DMS114 treated with DMSO at 0.1 percent for 48 hours (cell line): ENCODE data around the gene PARD3B.

Source experiments
- DNase-seq: peaks from one replicate; lab custom pipeline; 2025; ENCODE audit not compliant: unreplicated experiment; lab: John Stamatoyannopoulos, UW

Gene PARD3B

GRCh38 chr2:205369813-205370212 is 824.5 kb downstream of the PARD3B start:
- no peak for DNase-seq

- no peak for DNase-seq
Observed at GRCh38 chr2:205370726-205371125, 825.5 kb downstream of the PARD3B start.

- no peak for DNase-seq
Observed at GRCh38 chr2:205372141-205372540, 826.9 kb downstream of the PARD3B start.

- DNase-seq: no peak
Observed at GRCh38 chr2:205375461-205376448, 830.5 kb downstream of the PARD3B start.

GRCh38 chr2:205377324-205377723 is 832.0 kb downstream of the PARD3B start:
- DNase-seq: no peak

DNA sequence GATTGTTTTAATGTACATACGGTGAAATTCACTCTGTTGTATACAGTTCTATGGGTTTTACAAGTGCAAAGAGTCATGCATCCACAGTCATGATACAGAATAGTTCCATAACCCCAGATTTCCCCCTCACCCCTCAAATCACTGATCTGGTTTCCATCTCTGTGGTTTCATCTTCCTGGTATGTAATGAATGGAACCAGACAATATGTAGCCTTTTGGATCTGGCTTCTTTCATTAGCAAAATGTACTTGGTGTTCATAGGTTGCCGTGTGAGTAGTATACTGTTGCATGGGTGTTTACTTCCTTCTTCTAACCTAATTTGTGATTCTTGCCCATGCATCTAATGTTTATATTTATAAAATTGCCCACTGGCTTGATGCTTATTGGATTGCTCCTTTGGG is 838.3 kb downstream of the PARD3B start:
- DNase-seq: no peak

- no peak for DNase-seq
Observed at GRCh38 chr2:205386109-205386508, 840.8 kb downstream of the PARD3B start.

- no peak for DNase-seq
Observed at GRCh38 chr2:205387350-205388055, 842.2 kb downstream of the PARD3B start.

DNA sequence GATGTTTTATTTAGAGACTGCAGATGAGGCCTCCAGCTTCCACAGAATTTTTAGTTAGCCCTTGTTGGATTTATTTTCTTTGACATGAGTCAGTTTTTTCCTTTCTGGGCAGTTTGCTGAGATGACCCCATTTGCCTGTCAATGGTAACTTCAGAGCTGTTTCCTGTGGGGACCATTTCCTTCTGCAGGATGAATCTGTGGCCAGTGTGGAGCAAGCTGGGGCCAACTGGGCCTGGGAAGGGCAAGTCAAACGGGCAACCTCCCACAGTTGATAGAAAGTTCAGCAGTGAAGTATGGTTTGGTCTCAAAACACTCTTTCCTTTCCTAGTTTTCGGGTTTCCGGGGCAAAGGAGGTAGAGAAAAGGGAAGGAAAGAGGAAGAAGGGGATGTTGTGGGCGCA is 845.6 kb downstream of the PARD3B start:
- DNase-seq: no peak

GRCh38 chr2:205401511-205401910 is 856.2 kb downstream of the PARD3B start:
- no peak for DNase-seq

DNA sequence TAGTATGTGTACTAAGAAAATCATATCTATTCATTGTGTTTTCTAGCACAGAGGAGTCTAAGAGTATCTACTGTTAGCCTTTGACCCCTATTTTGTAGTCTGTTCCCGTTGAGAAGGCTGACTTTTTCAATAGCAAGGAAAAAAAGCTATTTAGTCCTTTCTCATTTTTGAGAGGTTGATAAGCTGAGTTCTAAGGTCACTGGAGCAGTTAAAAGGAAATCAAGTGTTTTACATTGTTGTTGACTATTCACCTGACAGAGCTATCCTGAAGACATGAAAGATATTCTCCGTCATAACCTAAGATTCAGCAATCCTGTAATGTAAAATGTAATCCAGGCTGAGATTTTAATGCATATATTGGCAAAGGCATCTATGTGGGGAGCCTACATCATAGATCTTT is 856.7 kb downstream of the PARD3B start:
- no peak for DNase-seq

- DNase-seq: no peak
Observed at GRCh38 chr2:205403244-205403825, 858.1 kb downstream of the PARD3B start.

DNA sequence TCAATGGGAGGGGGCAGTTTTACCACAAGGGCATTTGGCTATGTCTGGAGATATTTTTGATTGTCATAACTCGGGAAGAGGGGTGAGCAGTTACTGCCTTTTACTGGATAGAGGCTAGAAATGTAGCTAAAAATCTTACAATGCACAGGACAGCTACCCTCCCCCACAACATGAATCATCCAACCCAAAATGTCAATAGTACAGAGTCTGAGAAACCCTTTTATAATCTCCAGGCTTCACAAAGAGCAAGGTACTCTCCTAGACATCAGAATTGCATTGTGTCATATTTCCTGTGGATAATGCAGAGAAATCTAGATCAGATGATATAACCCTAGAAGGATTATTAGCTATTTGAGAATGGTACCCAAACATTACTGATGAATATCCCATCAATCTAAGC is 859.9 kb downstream of the PARD3B start:
- DNase-seq: no peak

GRCh38 chr2:205405752-205406151 is 860.5 kb downstream of the PARD3B start:
- DNase-seq: no peak

DNA sequence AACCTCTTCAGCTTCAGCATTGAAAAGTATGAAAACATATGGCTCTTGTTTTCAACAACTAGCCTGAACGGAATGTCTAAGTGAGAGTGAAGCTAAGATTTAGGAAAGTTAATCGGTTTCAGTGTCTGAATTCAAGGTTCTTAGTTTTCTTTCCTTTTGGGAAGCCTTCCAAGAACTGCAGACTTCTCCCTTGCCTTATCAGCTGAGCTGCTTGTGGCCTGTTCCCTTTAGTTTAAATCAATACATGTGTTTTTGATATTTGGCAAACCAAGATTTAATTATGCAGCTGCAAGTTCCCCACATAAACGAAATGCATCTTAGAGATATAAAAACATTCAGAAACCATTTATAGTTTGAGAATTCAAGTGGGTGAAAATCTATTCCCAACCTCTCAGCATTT is 862.7 kb downstream of the PARD3B start:
- DNase-seq: no peak

- DNase-seq: no peak
Observed at GRCh38 chr2:205408696-205409095, 863.4 kb downstream of the PARD3B start.

- no peak for DNase-seq
Observed at GRCh38 chr2:205409411-205409810, 864.1 kb downstream of the PARD3B start.

DNA sequence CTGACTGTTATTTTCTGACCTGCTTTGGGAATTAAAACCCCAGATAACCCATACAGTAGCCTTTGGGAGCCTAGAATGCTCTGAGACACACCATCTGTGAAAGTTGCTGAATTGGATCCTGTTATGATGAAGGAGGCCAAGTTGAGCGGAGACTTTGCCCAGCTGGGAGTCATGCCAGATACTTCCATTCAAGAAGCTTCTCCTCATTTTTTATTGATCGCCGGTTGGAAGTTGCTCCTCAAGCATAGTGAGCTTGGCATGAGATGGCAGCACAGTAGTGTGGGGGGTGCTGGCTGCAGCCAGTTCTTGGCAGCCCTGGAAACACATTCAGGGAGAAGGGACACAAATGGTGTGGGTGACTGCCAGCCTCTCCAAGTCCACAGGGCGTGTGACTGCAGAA is 866.3 kb downstream of the PARD3B start:
- no peak for DNase-seq

DNA sequence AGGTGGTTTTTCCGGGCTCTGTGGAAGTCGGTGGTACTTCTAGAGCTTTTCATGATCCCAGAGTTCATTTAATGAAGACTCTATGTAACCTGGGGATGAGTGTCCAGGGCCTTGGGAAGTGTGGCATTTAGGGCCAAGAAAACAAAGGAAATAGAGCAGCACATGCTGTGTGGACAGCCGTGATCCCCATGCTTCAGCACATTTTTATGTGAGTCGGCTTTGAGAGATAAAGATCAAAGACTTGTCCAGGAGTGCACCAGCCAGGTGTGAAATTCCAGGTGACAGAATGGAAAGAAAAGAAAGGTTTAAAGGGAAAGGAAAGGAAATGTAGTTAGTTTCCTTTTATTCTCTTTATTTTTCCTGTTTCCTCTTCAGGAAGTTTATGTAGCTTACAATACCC is 879.1 kb downstream of the PARD3B start:
- no peak for DNase-seq

GRCh38 chr2:205425102-205425501 is 879.8 kb downstream of the PARD3B start:
- DNase-seq: no peak

GRCh38 chr2:205427112-205427511 is 881.8 kb downstream of the PARD3B start:
- DNase-seq: no peak

DNA sequence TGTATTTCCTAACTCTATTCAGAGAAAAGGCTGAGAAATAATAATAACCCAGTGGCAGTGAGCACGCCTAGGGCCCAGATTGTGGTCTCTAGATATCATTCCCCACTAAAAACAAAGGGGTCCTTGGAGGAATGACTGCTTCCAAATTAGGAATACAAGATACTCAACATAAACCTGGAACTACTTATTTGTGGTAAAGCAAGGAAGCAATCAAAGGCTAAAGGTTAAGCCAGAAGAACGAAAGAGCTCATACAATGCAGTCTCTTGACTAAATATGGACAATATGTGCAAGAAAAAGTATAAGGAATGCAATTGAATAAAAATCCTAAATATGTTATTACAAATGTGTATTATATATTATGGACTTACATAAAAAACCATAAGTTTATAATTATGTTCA is 883.5 kb downstream of the PARD3B start:
- no peak for DNase-seq
